NCI-H1048 (cell line): ENCODE data around the gene ACOXL.
"Not testable (repeated sequence)": the region's sequence is repeated elsewhere in the genome, so short reads cannot be mapped to it uniquely, and the experiment has no call there.

Experiments used
- DNase-seq: peaks from one replicate; lab custom pipeline; 2025; lab: John Stamatoyannopoulos, UW

ACOXL gene

DNA sequence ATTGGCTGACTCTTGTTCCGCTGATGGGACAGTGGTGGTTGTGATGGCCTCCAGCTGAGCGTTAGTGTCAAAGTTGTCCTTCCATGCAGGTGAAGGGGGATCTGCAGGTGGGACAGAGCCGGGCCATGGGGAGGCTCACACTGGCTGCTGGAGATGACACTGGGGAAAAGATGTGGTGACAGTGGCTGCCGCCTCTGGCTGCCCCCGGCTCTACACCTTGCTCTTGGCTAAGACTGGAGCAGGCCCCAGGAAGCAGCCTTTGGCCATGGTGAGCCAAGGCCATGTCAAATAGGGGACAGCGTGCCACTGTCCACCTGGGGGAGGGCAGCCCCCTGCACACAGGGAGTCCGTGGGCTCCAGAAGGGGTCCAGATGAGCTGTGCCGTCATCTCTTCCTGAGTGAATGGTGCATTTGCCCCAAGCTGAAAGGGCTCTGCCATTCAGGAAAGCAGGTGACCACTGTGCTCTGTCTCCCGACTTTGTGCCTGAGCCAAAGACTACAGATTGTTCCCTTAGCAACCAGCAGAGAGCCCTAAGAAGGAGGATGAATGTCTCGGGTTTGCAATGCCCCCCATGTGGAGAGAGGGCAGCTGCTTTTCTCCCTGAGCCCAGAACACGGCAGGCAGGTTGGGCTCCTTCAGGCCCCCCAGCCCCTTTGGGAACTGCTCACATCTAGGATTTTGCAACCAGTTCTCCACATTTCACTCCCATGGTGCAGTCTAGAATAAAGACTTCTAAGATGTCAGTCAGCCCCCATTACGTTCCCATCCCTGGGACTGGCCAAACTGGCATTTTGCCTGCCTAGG, 309.2 kb downstream of the ACOXL start:
- DNase-seq: no peak

DNA sequence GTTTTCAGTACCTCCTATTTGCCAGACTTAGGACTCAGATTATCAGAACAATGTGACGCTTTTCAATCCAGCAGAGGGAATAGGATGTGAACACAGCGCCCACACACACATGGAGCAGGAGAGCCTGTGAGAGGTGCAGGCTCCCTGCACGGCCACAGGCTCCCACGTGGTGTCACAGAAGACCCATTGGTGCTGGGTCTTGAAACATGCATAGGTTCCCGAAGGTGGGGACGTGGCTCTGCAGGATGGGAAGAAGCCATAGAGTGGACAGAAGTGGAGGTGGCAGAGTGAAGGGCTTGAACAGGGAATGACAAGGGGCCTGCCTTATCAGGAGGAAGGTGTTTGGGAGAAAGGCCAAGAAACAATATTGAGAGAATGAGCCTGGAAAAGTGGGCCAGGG, 309.9 kb downstream of the ACOXL start:
- no peak for DNase-seq

DNA sequence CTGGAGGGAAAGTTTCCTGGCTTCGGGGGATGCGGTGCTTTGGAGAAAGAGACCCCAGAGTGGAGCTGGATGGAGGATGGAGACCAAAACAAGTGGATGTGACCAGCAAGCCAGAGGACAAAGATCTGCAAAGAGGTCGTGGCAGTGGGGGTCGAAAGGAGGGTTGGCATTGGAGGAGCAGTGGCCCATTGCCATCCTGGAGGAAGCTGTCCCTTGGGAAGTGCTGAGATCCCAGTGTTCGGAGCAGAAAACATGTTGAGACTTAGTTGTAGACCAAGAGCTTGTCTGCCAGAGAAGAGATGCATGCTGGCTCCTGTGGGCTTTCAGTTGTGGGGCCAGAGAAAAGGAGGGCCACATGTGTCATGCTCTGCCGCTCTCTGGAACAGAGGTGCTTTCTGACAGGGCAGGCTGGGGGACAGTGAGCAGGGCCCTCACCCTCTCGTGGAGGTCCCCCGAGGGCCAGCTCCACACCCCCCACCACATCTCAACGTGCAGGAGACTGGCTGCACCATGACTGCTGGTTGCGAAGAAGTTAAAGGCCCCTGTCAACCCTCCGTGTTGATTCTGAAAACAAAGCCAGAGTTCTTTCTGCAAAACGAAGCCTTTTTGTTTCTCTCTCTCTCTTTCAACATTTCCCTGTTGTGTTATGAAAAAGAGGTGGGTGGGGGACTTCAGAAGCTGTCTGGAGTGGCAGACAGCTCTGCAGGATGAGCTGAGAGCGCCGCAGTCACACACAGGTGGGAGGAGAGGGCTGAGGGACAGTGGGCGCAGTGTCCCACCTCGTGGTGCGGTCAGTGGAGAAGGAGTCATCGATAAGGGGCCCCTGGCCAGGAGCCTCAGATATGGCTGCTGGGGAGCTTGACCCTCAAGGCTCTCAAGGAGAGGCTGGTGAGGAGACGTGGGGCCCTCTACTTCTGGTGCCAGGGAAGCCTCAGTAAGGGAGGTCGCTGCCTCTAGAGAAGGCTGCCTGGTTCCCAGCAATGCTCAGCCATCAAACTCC, 310.7 kb downstream of the ACOXL start:
- no peak for DNase-seq

DNA sequence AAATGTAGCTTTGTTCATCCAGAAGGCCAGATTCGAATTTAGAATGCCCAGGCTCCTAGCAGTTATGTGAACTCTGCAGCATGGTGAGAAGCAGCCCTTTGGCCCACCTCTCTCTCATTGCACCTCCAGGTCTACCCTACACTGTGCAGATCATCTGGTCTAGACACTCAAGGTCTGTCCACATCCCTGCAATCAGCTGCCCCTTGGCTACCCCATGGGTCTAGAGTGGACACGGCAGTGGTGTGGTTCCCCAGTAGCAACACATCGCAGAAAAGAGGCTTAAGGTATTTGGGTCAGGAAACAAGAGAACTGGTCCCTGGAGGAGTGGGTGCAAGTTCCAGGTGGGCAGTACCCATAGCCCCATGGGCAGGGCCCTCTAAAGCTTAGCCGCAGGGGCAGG, 311.7 kb downstream of the ACOXL start:
- no peak for DNase-seq

DNA sequence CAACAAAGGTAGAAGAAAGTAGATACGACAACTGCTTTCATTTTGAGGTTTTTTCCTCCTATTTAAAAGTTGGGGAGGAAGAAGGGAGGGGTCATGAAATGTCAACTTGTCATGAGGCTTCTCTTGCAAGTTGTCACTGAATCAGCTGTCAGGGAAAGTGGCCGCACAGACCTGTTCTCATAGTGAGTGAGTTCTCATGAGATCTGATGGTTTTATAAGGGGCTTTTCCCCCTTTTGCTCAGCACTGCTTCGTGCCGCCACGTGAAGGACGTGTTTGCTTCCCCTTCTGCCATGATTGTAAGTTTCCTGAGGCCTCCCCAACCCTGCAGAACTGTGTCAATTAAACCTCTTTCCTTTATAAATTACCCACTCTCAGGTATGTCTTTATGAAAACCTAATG, 312.9 kb downstream of the ACOXL start:
- not testable (repeated sequence) for DNase-seq

DNA sequence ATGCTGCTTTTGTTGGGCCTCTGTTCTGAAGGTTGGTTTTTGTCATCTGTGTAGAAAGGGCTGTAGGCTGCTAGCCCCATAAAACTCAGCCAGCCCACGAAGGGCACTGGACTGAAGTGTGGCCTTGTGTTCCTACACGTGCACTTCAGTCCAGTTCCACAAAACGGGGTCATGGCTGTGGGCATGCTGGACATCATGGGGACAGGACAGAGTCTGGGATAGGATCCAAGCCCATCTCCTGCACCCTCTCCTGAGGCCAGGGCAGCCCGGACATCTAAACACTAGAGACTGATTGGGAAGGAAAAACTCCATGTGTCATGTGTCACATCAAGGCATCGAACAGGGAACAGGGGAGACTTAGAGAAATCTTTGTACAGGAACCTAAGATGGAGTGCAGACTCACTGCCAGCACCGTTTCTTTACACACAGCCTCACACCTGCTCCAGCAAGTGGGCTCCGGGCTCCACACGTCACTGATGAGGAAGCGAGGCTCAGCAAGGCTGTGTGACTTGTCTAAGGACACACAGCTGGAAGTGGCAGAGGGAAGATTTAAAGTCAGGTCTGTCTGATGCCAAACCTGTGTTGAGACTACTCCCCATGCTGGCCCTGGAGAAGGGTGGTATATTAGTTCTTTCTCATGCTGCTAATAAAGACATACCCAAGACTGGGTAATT, 313.5 kb downstream of the ACOXL start:
- no peak for DNase-seq

DNA sequence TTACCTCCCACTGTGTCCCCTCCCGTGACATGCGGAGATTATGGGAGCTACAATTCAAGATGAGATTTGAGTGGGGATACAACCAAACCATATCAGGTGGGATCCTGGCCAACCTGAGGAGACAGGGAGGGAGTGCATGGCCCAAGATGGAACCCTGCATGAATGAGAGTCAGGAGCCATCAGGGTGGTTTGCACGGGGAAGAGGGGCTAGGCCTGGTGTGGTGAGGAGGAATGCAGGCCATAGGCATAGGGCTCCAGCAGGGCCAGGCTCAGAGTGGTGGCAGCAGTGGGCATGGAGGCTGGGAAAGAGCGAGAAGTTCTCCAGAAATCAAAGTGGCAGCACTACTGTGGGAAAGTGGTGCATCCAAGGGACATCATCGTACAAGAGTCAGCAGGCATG, 314.3 kb downstream of the ACOXL start:
- DNase-seq: no peak

DNA sequence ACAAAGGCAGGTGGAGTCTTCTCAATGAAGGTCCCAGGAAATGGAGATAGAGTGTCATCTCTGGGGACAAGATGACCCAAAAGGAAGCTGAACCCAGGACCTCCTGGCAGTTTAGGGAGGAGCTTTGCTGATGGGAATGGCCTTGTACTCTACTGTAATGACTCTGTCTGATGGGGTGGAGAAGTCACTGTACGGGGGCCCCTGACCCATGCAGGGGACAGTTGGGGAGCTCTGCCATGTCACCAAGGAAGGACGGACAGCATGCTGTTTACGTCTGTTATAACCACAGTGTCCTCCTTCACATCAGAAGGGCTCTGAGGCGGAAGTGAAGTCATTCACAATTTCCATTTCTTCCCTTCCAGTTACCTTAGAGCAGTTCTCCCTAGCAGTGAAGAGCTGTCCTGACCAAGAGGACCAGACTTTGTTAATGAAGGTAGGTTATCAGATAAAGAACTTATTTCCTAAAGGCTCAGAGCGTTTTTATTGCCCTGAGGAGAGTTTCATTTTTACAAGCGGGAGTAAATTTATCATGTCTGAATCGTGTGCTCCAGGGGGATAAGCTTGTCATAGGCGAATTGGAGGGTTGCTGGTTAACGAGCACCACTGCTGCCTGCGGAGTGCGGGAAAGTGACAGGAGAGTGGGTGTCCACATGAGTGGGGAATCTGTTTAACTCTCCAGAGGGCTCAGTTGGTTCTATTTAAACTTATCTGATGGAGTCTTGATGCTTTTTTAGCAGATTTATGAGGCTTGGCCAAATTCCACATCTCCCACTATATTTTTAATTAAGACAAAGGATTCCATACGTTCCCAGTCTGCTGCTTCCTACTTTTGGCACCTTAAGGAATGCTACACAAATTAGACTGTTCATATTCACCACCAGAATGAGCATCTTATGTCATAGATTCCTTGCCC, 316.7 kb downstream of the ACOXL start:
- no peak for DNase-seq

DNA sequence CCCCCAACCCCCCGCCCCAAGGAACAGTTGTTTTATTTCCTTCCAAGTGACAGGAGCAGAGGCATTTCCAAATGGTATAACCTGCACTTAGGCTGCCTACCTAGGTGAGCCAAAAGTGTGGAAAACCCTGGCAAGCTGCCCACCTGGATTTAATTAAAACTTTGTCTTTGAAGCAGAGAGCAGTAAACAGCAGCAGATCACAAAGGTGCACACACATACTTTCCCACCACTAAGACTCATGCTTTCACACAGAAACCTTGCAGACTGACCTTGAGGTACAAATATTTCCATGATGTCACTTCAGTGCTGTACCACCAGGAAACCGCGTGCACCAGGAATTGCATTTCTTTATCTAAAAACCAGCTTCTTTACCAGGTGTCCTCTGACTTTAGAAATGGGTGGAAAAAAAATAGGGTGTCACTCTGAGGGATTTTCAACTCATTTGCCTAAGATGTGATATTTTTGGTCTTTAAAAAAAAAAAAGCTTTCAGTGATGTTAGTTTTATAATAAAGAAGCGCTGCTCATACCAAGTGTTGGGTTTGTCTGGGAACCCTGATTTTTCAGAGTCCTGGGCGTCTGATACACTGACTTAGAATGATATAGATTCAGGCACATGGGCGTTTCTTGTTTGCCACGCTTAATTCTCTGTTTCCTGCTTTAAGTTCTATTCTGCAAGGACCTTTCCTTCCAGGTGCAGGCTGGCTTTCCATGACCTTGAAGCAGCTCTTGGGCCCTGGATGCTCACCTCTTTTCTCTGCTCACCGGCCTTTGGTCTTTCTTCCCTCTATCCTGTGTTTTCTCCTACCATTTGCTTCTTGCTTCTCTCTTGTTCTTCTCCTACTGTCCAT, 317.6 kb downstream of the ACOXL start:
- DNase-seq: no peak

DNA sequence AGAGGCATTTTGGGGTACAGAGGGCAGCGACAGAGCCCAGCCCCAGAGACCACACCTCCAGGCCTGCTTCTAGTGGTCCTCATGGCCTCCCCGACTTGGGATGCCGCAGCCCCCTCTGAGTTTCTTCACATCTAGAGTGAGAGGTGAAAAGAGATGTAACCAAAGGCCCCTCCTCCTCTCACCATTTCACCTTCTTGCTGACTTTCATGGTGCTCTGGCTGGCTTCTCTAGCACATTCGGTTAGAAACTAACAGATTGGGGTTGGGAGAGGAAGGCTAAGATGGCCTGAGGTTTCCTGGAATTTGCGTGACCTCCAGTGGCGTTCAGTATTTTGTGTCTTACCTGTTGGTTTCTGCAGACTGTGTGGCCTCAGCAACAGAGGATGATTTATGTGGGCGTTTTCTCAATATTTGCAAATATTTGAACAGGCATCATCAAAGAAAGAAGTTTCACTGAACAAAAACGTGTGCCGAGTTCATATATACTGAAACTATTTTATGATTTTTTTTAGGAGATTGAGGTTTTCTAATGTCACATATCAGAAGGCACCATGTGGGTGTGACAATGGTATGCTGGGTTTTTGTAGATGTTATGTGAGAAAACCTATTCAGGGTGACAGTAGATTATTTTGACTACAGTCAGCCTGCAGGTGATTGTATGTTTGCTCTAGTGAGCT, 318.5 kb downstream of the ACOXL start:
- DNase-seq: no peak

DNA sequence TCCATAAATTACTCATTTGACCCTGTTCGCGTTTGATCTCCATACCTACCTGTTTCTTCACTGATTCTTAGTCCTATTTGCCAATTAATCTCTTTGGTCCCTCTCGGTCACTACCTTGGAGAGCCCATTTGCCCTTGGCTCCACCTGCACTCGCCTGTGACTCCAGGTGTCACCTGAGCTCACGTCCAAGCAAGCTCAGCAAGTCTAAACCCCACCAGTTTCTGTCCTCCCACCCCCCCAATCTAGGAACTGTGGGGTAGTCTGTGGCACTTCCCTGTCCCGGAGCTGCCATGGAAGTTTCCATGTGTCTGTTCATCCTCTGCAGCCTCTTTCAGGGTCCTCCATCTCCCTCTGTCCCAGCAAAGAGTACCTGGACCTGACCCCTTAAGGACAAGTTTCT, 320.2 kb downstream of the ACOXL start:
- no peak for DNase-seq

DNA sequence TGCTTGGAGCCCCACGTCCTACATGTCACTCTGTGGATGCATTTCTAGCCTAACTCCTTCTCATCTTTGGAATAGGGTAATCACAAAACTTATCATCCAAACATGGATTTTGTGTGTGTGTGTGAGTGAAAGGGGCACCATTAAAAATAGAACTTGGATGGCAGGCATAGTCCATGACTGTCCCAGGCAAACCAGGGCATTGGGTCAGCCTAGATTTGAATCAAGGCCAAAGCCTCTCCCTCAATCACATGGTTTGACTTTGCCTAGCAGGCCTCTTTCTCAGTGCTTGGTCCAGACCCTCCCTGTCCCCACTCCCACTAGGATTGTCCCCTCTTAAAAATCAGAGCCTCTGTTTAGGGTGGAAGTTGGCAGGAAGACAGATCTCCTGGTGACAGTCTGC, 320.9 kb downstream of the ACOXL start:
- DNase-seq: no peak

DNA sequence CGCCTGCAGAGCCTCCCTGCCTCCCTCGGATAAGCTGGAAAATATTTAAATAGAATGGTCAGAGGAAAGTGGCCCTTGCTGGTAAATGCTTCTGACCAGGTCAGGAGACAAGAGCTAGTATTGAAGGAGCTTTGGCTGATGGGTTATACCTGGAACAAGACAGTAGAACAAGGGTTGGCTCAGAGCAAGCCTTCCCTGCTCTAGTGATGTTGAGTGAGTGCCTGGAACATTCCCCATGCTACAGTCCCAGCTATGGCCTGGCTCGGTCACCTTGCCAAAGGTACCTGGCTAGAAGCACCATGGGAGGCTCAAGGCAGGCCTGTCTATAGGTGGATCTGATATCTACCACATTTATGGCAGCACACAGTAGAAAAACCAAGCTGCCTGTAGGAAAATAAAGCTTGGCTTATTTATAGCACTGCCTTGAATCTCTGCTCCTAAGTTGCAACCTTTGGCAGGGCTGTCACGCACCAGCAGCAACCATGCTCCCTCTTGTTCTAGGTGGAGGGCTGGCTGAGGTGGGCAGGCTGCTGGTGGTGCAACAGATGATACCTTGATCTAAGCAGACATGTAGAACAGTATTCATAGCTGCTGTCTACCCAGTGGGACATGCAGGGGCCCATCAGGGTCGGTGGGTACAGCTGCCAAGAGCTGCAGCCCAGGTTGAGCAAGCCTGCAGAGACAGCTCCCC, 321.6 kb downstream of the ACOXL start:
- no peak for DNase-seq

DNA sequence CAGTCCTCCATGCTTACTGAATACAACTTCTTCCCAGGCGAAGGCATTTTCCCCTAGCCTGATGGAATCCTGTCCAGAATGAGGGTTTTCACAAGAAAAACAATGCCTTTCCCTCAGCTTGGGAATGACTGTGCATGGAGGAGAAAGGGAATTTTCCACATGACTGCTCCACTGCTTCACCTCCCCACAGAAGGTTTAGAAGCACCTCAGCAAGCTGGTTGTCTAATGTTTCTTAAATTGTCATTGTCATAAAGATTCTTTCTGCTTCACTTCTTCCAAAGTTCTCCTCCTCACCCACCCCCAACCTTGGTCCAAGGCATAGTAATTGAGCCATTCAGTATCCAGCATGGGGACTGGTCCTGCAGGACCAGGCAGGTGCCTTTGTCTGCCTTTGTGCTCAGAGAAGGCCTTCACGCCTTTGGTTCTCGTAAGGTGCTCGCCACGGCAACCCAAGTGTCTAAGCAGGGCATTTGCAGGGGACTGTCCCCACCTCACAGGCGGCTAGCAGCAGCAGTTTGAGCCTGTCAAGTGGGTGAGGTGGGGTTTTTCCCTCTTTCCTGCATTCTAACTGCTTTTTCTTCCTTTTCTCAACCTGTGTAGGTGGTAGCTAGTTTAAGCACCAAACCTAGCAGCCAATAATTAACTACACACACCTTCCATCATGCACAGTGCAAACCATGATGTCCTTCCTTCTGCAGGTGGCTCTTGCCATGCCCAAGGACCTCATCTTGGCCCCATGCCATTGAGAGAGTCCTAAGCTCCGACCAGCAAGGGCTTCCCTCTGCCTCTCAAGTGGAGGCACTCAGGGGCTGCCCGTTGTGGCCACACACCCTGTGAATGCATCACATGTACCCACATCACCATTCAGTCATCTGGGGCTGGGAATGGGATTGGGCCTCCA, 322.7 kb downstream of the ACOXL start:
- no peak for DNase-seq

DNA sequence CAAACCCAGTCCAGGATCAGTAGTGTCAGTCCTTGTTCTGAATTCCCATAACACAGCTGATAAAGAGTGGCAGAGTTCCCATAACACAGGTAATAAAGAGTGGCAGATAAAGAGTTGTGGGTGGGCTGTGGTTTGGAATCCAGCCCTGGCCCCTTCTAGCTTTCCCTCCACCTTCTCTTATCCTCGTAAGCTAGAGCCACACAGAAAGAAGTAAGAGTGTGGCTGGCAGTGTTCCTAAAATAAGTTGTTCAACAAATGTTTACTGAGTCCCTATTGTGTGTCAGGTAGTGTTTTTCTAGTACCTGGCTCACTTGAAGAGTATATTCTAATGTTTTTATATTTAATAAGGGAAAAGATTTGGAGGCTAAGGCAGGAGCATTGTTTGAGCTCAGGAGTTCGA, 323.4 kb downstream of the ACOXL start:
- DNase-seq: no peak

DNA sequence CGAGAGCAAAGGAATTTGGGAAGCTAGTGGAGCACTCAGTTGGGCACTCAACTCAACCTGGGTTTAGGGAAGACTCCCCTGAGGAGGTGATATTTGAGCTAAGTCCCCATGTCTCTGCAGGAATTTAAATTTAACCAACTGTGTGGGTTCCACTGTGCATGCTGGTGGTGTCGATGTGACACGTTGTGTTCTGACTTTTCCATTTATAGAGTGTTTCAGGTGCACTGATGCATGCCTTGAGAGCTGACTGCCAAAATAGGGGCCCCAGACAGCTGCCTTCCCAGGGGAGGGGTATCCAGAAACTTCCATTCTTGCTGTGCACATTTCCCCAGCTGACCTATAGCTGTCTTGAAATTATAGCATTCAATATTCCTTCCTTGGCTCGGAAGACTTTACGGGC, 324.7 kb downstream of the ACOXL start:
- no peak for DNase-seq

DNA sequence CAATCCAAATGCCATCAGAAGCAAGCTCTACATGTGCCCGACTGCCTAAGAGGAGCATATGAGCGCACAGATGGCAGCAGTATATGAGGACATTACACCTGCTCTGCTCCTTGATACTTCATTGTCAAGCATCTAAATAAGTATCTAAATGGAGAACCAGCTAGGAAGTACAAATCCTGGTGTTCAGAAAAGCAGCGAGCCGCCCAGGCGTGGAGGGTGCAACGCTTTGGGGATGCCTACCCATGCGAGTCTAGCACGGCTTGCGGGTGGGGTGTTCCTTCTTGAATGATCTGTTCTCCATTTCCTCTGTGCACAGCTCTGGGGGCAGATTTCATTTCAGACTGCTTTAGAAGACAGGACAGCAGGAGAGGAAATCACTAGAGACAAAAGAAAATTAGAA, 325.3 kb downstream of the ACOXL start:
- no peak for DNase-seq

DNA sequence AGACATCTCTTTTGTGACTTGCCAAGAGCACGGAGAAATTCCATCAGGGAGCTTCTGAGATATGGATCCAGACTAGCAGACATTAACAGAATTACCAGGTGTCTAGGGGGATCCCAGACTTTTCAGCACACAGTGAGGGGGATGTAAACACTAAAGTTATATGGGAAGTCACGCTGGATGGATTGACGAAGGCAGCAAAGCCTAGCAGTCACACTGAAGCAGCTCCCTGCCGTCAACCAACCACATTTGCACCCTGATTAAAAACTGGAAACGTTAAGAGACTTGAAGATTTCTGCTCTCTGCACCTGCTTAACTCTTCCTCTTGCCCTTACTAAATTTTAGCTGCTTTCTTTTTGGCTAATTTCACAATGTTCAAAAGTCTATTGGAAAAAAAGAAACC, 325.9 kb downstream of the ACOXL start:
- no peak for DNase-seq
